ENCODE results near the gene UBR4.

Gene UBR4

GRCh38 chr1:19187852-19188251, 22.2 kb downstream of the UBR4 start:
- no peak for DNase-seq

DNA sequence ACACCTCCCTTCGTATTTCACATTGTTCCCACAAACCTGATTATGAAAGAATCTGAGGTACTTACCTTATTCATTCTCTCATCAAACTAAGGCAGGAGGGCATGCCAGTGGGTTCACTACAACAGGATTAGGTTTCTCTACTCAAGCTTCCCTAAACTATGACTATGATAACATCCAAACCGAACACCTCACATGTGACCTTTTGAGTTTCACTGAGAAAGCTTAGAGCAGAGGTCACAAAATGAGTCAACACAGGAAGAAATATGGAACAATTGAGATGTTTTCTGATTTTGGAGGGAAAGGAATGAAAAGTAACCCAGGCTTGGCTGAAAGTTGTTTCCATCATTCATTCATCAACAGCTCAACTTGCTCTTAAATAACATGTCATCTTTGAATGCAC, 24.1 kb downstream of the UBR4 start:
- DNase-seq = no peak

DNA sequence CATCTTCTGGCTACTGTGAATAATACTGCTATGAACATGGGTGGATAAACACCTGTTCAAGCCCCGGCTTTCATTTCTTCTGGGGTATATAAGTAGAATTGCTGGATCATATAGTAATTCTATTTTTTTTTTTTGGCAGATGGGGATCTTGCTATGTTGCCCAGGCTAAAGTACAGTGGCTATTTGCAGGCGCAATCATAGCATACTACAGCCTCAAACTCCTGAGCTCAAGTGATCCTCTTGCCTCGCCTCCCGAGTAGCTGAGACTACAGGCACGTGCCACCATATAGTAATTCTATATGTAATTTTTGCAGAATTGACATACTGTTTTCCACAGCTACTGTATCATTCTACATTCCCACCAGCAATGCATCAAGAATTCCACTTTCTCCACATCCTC, 27.8 kb downstream of the UBR4 start:
- no peak for DNase-seq

- DNase-seq = peak in 1 of 6 experiments; percentile 2
Observed at GRCh38 chr1:19180265-19180657, 29.8 kb downstream of the UBR4 start.

- peak in 5 of 6 experiments; percentile 12 to 74 (median 45) for DNase-seq
Observed at GRCh38 chr1:19179597-19180264, 30.3 kb downstream of the UBR4 start.

GRCh38 chr1:19178734-19179398, 31.2 kb downstream of the UBR4 start:
- DNase-seq = no peak

DNA sequence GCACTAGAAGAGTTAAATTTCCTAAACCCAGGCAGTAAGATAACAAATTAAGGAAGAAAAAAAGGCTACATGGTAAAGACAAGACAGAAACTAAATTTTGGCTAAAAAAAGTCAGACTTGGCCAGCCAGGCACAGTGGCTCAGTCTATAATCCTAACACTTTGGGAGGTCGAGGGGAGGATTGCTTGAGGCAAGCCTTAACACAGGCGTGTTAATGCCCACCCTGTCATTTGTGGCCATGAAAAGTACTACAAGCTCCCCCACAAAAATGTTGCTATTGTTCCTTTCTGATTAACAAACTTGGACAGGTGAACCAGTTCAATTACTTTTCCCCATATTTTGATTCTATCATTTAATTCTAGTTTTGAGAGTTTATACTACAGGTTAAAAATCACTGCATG, 32.3 kb downstream of the UBR4 start:
- DNase-seq = no peak

GRCh38 chr1:19169642-19170041, 40.4 kb downstream of the UBR4 start:
- no peak for DNase-seq

GRCh38 chr1:19167140-19167539, 42.9 kb downstream of the UBR4 start:
- no peak for DNase-seq

DNA sequence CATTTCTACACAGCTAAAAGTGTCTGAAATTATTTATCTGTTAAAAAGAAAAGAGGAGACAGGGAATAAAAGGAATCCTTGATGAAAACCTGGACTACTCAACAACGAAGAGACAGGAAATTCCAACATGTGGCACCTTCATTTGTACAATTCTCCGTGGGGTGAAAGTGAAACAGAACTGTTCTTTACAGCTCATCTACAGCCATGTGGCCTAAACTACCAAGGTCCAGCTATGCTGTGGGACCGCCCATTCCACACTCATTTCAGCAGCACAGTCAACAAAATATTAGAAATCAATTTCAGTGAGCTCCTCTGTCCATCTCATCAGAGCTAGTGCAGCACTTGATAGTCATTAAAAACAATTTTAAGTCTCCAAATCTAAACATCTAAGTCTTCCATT, 44.0 kb downstream of the UBR4 start:
- DNase-seq = no peak

- no peak for DNase-seq
Observed at GRCh38 chr1:19165501-19165900, 44.6 kb downstream of the UBR4 start.

- DNase-seq = no peak
Observed at GRCh38 chr1:19164274-19165015, 45.6 kb downstream of the UBR4 start.

DNA sequence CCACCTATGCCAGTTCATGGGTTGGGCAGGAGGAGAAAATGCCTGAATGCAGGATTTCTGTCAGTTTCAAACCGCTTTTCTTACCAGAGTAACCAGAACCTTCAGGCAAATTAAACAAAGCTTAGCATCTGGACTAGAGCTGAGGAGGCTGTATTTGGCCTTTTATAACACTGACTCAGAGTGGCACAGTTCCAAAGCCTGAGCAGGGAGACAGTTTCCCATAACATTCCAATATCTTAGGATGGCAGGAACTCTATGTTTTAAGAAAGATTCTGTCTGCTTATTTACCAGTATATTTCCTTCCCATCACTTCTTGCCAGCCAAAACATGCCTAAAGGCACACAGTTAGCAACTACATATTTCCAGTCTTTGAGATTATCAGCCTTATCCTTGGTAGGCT, 46.8 kb downstream of the UBR4 start:
- DNase-seq = no peak

DNA sequence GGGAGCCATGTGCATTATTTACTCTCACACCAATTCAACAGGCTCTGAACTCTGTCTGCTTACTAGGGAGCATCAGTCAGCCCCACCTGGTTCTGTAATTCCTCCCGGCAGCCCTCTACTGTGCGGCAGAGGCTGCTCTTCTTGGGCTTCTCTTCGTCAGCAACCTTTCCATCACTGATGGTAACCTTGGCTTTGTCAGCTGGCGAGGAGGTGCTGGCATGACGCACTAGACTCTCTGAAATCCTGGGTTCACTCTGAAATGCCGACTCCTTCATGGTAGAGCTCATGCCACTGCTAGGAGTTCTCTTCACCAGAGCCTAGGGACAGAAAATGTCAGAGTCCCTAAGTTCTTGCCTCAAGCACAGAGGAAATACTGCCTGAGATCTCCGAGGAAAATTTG, 49.2 kb downstream of the UBR4 start:
- DNase-seq = no peak

GRCh38 chr1:19157653-19158052, 52.4 kb downstream of the UBR4 start:
- no peak for DNase-seq

DNA sequence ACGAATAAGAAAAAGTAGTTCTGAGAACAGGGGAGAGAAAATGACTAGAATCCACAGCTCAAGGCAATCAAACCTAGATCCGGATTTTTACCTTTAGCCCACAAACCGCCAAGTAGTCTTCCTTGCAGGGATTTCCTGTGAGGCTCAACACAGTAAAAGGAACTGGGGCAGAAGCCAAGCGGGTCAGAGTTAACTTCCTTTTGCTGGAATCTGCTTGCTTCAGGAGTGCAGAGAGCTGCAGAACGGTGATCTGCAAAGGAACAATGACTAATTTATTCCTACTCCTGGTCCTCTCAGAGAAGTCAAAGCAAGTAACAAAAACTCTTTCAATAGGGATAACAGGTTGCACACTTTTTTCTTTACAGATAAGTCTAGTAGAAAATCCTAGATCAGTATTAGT, 53.4 kb downstream of the UBR4 start:
- DNase-seq = no peak

- DNase-seq = no peak
Observed at GRCh38 chr1:19154876-19155275, 55.2 kb downstream of the UBR4 start.

- no peak for DNase-seq
Observed at GRCh38 chr1:19153169-19153568, 56.9 kb downstream of the UBR4 start.

GRCh38 chr1:19151537-19151936, 58.5 kb downstream of the UBR4 start:
- DNase-seq = no peak

- no peak for DNase-seq
Observed at GRCh38 chr1:19149736-19150135, 60.3 kb downstream of the UBR4 start.

DNA sequence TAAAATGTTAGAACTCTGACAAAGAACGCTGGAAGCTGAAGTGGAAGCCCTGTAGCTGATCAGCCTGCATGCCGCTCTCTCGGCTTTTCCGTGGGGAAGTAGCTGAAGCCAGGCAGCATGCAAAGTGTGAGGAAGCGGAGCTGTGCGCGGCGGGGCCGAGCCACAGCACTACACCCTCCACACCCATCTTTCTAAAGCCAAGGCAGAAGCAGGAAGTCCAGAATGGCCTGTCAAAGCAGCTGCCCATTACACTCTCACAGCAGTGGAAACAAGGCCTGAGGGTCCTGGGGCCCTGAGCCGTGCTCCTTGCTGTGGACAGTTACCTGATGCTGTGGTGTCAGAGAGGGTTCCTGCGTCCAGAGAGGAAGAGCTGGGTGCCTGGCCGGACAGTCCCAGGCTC, 69.6 kb downstream of the UBR4 start:
- no peak for DNase-seq

DNA sequence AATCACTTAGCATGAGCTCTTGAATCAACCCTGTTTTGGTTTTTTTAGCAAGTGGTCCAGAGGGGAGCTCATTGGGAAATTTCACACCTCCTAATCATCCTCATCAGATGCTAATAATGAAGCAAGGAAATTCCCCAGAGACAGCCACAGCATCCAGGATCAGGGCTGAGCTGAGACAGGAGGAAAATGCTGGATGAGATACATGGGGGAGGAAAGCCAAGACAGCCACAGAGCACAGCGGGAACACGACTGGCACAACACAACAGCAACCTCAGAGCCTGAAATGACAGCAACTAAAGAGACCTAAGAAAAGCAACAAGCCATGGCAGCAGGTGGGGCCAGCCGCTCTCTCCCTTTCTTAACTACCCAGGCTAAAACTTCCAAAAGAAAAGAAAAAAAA, 70.4 kb downstream of the UBR4 start:
- DNase-seq = no peak

GRCh38 chr1:19138958-19139581, 71.0 kb downstream of the UBR4 start:
- DNase-seq = no peak

DNA sequence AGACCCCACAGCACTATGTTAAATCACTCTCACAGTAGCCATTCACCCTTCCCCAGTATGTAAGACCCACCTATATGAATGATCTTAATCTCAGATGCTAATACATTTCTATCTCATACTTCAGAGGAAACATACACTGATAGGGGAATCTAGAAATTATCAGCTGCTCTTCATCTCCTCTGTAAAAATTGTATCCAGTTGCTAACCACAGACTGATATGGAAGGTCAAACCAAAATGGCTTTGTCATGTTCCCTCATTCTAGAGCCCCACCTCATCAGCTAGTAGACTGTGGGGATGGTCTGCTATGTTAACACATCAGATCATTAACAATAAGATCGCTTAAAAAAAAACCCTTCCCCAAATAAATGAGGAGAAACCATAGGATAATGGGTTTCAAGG, 71.7 kb downstream of the UBR4 start:
- no peak for DNase-seq

All from stimulated activated naive CD4-positive, alpha-beta T cell (primary cell).